Vagina (tissue), 2 donors: ENCODE measurements around the gene MRPL51. TPM values are rescaled to one million over a fixed set of nuclear protein-coding genes. Genes with fewer than 3 reads are reported as not detected.
"Not testable (repeated sequence)": the region's sequence is repeated elsewhere in the genome, so short reads cannot be mapped to it uniquely, and the experiment has no call there.

Experiments used
- DNase-seq, 2 donors: peaks; one replicate each; pipeline ENCODE4 v3.0.0-alpha.2; 2017; ENCODE audit errors: extremely low spot score in 2 of 2
- H3K27ac ChIP-seq: fragments of 200-600 bp; sonication (generic); one replicate; pipeline ENCODE4 v1.5.1; 2019
- H3K27me3 ChIP-seq: fragments of 200-600 bp; sonication (generic); one replicate; pipeline ENCODE4 v1.5.1; 2019
- H3K36me3 ChIP-seq, 2 donors: fragments of 200-600 bp; sonication (generic); one replicate each; pipeline ENCODE4 v1.5.1; 2017 to 2019
- H3K4me1 ChIP-seq: fragments of 200-600 bp; sonication (generic); one replicate; pipeline ENCODE4 v1.5.1; 2019
- H3K4me3 ChIP-seq, 2 donors: fragments of 200-600 bp; sonication (generic); 1 replicate in 1 of 2; 2 replicates in 1 of 2; pipeline ENCODE4 v1.5.1; 2016 to 2019
- H3K9me3 ChIP-seq: fragments of 200-600 bp; sonication (generic); one replicate; pipeline ENCODE4 v1.5.1; 2019
- CTCF ChIP-seq, 3 experiments: fragments of 450-650 bp in 2 of 3; fragments of 200-600 bp in 1 of 3; sonication (generic) in 1 of 3; IDR thresholded peaks; one replicate each; pipeline ENCODE4 v1.5.1; 2017 to 2019; ENCODE audit warnings: antibody characterized with exemption in 3 of 3, mild to moderate bottlenecking in 2 of 3, moderate library complexity in 2 of 3
- POLR2A ChIP-seq, 2 donors: fragments of 450-650 bp; IDR thresholded peaks; one replicate each; pipeline ENCODE4 v1.6.1; 2017; ENCODE audit warnings: antibody characterized with exemption in 2 of 2, mild to moderate bottlenecking in 2 of 2, moderate library complexity in 2 of 2
- POLR2AphosphoS5 ChIP-seq, 2 donors: sonication (generic); formaldehyde crosslinking; IDR thresholded peaks; one replicate each; pipeline ENCODE4 v1.9.0; 2017; ENCODE audit warnings: antibody characterized with exemption in 2 of 2, mild to moderate bottlenecking in 2 of 2, low read depth in 1 of 2; ENCODE audit not compliant: insufficient read depth in 1 of 2
- intact Hi-C: fragments of 100-400 bp; cut with DNase I; formaldehyde crosslinking; loops from one replicate; pipeline ENCODE4 v1.15.1; 2023
- total RNA-seq: library from RNA; depleted of rRNA; stranded (reverse); fragments of >200 nt; gene quantifications from one replicate; pipeline ENCODE4 v1.2.3, GENCODE V29; 2016

Gene MRPL51
- total RNA-seq, 1 donor from 2014 or later, result 23.1 TPM

GRCh38 chr12:6520186-6520585 is 27.1 kb upstream of the MRPL51 start:
- Histone ChIP-seq H3K4me3 (no peak overlapping the region), H3K27me3 (no peaks in the 10 kb centered on the region), H3K36me3 (peaks cover 0 to 80% of the 10 kb centered on the region in 2 donors), H3K27ac (no peak overlapping the region), H3K9me3 (no peaks in the 10 kb centered on the region), H3K4me1 (no peaks in the 10 kb centered on the region)
- intact Hi-C loops, result no loop called here
- no peak for DNase-seq
- no peak for TF ChIP-seq POLR2A (IDR thresholded peaks at IDR 0.05)
- no peak for TF ChIP-seq CTCF (IDR thresholded peaks at IDR 0.05)
- no peak for TF ChIP-seq POLR2AphosphoS5 (IDR thresholded peaks at IDR 0.05; ENCODE audit: insufficient read depth in 1 of 2, low read depth in 1 of 2)

- Histone ChIP-seq H3K27me3 (no peaks in the 10 kb centered on the region), H3K27ac (no peak overlapping the region), H3K4me1 (no peaks in the 10 kb centered on the region), H3K36me3 (peaks cover 0 to 18% of the 10 kb centered on the region in 2 donors), H3K4me3 (no peak overlapping the region), H3K9me3 (no peaks in the 10 kb centered on the region)
- intact Hi-C loops, result no loop called here
- no peak for DNase-seq
- TF ChIP-seq CTCF (IDR thresholded peaks at IDR 0.05), result no peak
- TF ChIP-seq POLR2A (IDR thresholded peaks at IDR 0.05), result no peak
- TF ChIP-seq POLR2AphosphoS5 (IDR thresholded peaks at IDR 0.05; ENCODE audit: insufficient read depth in 1 of 2, low read depth in 1 of 2), result no peak
Measured at GRCh38 chr12:6508087-6508486, 15.0 kb upstream of the MRPL51 start.

- TF ChIP-seq POLR2AphosphoS5 (IDR thresholded peaks at IDR 0.05; ENCODE audit: insufficient read depth in 1 of 2, low read depth in 1 of 2), result no peak
- TF ChIP-seq POLR2A (IDR thresholded peaks at IDR 0.05), result no peak
- TF ChIP-seq CTCF (IDR thresholded peaks at IDR 0.05), result no peak
- no peaks in the 10 kb centered on the region for H3K4me1 ChIP-seq
- H3K27ac ChIP-seq, result no peak overlapping the region
- no peak for DNase-seq
- H3K36me3 ChIP-seq, result peaks cover 0 to 10% of the 10 kb centered on the region in 2 donors
- H3K27me3 ChIP-seq, result no peaks in the 10 kb centered on the region
- H3K4me3 ChIP-seq, result no peak overlapping the region
- intact Hi-C loops, result no loop called here
- no peaks in the 10 kb centered on the region for H3K9me3 ChIP-seq
Measured at GRCh38 chr12:6507102-6507998, 14.3 kb upstream of the MRPL51 start.

- H3K27me3 ChIP-seq, result no peaks in the 10 kb centered on the region
- H3K27ac ChIP-seq, result no peak overlapping the region
- H3K4me3 ChIP-seq, result no peak overlapping the region
- peaks cover 2% of the 10 kb centered on the region for H3K4me1 ChIP-seq
- TF ChIP-seq CTCF (IDR thresholded peaks at IDR 0.05) (no peak), POLR2A (IDR thresholded peaks at IDR 0.05) (no peak), POLR2AphosphoS5 (IDR thresholded peaks at IDR 0.05; ENCODE audit: insufficient read depth in 1 of 2, low read depth in 1 of 2) (no peak)
- intact Hi-C loops, result no loop called here
- no peaks in the 10 kb centered on the region for H3K9me3 ChIP-seq
- H3K36me3 ChIP-seq, result peaks cover 0 to 20% of the 10 kb centered on the region in 2 donors
- DNase-seq, result no peak
Measured at GRCh38 chr12:6500466-6500865, 7.4 kb upstream of the MRPL51 start.

GRCh38 chr12:6497291-6497690 is 4.2 kb upstream of the MRPL51 start:
- H3K36me3 ChIP-seq, result peaks cover 0 to 20% of the 10 kb centered on the region in 2 donors
- H3K4me3 ChIP-seq, H3K27me3 ChIP-seq, H3K9me3 ChIP-seq, H3K27ac ChIP-seq, DNase-seq, intact Hi-C loops: not testable (repeated sequence)
- H3K4me1 ChIP-seq, result peaks cover 21% of the 10 kb centered on the region
